Effector CD8-positive, alpha-beta T cell (primary cell): ENCODE data around the gene CACNG8.
A peak's percentile ranks its signal among the peaks of the same experiment; 100 is the strongest.

Experiments
- DNase-seq: peaks from one replicate; lab custom pipeline; 2025; lab: John Stamatoyannopoulos, UW

Gene CACNG8

DNA sequence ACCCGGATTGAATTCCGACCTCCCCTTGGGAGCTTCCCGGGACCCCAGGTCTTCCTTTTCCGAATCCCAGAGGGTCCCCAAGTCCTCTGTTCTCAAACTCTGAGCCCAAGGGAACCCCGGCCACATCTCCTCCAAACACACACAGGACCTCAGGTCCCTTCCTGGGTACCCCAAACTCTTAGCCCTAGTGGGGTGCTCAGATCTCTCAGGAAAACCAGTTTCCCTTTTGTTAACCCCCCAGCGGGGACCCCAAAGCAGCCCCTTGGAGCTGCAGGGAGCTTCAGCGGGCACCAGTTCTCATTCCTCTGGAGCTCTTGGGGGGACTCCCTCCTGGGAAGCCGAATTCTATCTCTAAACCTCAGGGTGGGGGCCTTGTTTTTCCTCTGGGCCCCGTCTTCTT is 29.5 kb downstream of the CACNG8 start:
- DNase-seq, result no peak

DNA sequence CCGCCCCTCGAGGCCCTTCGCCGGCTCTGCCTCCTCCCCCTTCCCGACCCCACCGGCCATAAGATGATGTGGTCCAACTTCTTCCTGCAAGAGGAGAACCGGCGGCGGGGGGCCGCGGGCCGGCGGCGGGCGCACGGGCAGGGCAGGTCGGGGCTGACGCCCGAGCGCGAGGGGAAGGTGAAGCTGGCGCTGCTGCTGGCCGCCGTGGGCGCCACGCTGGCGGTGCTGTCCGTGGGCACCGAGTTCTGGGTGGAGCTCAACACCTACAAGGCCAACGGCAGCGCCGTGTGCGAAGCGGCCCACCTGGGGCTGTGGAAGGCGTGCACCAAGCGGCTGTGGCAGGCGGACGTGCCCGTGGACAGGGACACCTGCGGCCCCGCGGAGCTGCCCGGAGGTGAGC is 30.1 kb downstream of the CACNG8 start:
- DNase-seq, result no peak

DNA sequence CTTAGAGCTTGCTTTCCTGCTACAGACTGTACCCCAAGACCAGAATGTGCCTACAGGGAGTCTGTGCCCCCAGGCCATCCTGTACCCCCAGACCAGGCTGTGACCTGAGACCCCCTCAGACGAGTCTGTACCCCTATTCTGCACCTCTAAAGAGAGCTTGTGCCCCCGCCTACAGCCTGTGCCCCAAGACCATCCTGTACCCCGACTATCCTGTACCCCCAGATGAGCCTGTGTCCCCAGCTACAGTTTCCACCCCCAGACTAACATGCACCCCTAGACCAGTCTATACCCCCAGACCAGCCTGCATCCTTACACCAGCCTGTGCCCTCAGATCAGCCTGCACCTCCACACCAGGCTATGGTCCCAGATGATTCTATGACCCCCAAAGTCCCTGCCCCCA is 30.7 kb downstream of the CACNG8 start:
- DNase-seq, result no peak

DNA sequence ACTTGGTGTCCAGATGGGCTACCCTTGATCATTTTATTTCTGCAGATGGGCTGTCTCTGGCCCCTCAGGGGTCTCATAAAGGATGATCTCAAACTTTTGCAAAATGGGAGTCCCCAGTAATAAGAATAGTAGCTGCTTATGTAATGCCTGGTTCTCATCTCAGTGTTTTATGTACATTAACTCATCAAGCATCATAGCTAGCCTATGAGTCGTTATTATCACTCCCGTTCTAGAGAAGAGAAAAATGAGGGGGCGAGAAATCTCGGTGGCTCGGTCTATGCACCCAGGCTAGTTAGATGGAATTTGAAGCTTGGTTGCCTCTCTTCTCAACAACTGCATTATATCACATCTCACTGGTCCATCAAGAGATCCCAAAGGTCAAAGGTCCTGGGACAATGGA is 32.1 kb downstream of the CACNG8 start:
- no peak for DNase-seq

DNA sequence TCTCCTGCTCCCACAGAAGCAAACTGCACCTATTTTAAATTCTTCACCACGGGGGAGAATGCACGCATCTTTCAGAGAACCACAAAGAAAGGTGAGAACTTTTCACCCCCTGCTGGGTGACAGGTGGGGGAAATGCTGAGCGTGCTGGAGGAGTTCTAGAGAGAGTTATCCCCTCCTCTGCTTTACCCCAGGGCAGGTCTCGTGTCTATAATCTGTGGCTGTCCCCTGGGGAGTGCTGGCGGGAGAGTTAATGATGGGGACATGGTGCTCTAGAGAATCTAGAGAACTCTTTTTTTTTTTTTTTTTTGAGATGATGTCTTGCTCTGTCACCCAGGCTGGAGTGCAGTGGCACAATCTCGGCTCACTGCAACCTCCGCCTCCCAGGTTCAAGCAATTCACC is 35.5 kb downstream of the CACNG8 start:
- DNase-seq, result no peak

DNA sequence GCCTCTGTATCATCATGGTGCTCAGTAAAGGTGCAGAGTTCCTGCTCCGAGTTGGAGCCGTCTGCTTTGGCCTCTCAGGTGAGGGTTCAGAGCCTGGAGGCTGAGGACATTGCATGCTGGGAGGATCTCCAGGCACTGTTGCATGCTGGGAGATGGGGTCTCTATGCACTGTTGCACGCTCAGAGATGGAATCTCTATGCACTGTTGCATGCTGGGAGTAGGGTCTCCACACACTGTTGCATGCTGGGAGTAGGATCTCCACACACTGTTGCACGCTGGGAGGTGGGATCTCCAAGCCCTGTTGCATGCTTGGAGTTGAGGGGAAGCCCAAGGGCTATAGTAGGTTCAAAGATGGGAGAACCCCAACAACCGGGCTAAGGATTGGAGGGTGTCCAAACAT is 37.0 kb downstream of the CACNG8 start:
- no peak for DNase-seq

DNA sequence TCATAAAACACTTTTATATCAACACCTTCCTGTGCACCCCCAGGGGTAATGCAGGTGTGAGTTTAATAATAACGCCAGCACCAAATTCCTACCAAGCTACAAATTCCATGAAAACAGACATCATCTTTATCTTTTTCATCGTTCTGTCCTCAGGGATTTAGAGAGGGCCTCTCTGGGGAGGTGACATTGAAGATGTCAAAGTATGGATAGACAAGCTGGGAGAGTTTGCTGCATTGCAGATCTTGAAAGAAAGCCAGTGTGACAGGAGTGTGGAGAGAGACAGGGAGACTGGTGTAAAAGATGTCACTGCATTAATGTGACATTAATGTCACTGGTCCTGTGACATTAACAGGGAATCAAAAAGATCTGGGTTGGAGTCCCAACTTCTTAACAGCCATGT is 38.8 kb downstream of the CACNG8 start:
- no peak for DNase-seq

DNA sequence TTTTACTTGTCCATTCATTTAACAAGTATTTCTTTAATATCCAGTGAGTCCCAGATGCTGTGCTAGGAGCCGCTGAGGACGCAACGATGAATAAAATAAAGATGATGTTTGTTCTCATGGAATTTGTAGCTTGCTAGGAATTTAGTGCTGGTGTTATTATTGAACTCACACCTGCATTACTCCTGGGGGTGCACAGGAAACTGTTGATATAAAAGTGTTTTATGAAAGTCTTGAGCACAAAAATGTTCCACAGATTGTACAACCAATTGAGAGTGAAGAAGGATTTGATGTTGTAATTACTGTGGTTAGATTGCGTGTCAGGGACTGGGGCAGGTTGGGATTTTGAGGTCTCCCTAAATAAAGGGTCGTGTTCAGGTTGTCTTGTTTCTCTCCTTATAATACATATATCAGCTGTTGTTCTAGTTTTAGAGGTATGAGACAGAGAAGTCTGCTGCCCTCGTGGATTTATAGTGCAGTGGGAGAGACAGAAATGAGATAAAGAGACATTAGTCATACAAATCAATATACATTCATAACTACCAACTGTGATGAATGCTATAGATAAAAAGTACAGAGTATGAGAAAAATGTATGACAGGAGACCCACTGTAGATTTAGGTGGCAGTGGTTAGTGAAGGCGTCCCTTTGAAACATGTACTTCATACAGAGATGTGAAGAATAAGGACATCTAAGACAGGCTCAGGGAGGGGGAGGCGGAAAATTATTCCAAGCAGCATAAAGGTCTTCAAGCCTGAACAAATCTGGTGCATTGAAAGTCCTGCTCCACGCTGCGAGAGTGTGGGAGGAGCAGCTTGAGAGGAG is 40.0 kb downstream of the CACNG8 start:
- no peak for DNase-seq

DNA sequence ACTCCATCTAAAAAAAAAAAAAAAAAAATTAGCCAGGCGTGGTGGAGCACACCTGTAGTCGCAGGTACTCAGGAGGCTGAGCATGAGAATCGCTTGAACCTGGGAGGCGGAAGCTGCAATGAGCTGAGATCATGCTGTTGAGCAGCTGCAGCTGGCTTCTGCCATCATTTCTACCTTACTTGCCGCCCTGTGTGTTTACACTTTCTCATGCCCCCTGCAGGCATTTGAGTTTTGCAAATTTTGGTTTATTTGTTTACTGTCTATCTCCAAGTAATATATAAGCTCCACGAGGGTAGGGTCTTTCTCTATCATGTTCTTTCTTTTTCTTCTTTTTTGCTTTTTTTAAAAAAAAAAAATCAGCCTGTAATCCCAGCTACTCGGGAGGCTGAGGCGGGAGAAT is 46.7 kb downstream of the CACNG8 start:
- DNase-seq, result no peak

DNA sequence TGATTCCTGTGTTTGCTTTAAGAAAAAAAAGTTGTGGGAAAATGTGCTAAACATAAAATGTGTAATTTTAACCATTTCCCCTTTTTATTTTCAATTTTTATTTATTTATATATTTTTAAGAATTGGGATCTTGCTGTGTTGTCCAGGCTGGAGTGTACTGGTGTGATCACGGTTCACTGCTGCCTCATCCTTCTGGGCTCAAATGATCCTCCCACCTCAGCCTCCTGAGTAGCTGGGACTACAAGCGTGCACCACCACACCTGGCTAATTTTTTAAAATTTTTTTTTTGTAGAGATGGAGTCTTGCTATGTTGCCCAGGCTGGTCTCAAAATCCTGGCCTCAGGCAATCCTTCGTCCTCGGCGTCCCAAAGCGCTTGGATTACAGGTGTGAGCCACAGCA is 47.7 kb downstream of the CACNG8 start:
- DNase-seq, result no peak

DNA sequence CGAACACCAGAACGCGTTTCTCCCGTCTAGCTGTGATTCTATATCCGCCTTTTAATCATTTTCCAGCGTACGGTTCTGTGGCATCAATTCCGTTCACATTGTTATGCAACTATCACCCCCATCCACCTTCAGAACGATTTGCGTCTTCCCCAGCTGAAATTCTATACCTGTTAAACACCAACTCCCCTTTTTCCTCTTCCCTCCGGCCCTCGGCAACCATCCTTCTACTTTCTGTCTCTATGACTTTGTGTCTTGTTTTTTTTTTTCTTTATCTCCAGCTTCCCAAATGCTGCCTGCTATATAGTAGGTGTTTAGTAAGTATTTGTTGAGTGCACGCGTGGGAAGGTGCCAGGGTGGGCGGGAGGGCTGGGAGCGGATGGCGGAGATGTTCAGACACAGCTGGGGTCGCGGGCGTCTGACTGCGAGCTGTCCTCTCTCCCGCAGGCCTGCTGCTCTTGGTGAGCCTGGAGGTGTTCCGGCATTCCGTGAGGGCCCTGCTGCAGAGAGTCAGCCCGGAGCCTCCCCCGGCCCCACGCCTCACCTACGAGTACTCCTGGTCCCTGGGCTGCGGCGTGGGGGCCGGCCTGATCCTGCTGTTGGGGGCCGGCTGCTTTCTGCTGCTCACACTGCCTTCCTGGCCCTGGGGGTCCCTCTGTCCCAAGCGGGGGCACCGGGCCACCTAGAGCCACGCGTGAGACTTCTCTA is 48.9 kb downstream of the CACNG8 start:
- no peak for DNase-seq

DNA sequence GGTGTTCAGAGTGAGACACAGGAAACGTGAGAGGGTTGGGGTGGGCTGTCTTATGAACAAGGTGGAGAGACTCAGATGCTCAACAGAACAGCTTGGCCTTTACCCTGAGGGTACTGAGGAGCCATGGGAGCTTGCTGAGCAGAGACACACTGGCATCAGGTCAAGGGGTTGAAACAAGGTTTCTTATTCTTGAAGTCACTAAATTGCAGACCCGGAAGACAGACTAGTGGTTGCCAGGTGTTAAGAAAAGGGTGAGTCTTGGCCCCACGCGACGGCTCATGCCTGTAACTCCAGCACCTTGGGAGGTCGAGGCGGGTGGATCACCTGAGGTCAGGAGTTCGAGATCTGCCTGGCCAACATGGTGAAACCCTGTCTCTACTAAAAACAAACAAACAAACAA is 51.1 kb downstream of the CACNG8 start:
- DNase-seq, result no peak

DNA sequence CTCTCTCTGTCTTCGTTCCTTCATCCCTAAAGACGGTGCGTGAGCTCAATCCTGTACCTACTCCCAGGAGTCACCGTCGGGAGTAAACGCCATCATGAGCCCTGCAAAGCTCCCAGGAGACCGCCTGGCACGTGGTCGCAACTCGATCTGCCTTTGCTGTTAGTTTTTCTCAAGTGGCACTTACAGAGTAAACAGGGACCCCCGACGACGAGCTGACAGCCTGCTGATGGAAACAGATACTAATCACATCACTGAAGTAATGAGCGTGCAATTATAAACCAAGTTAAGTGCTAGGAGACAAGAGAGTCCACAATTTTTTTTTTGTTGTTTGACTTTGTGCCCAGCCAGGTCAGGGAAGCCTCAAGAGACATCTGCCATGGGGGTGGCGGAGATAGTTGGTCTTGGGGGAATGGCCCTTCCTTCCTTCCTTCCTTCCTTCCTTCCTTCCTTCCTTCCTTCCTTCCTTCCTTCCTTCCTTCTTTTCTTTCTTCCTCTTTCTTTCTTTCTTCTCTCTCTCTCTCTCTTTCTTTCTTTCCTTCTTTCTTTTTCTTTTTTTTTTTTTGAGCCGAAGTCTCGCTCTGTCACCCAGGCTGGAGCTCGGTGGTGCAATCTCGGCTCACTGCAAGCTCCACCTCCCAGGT is 52.3 kb downstream of the CACNG8 start:
- no peak for DNase-seq

DNA sequence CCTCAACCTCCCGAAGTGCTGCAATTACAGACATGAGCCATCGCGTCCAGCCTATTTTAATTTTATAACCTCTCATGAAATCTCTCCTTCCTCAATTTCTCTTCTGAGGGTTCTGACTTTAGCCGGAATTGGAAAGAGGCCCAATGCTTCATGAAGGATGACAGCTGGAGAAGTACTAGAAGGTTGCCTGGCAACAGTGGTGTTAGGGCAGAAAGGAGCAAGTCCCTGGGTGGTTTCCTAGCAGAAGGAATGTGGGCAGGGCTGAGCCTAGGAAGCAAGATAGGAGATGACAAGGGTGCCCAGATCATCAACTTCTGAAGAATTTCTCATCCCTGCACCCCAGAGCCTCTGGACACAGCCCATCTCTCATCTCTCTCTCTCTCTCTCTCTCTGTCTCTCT is 54.5 kb downstream of the CACNG8 start:
- no peak for DNase-seq

DNA sequence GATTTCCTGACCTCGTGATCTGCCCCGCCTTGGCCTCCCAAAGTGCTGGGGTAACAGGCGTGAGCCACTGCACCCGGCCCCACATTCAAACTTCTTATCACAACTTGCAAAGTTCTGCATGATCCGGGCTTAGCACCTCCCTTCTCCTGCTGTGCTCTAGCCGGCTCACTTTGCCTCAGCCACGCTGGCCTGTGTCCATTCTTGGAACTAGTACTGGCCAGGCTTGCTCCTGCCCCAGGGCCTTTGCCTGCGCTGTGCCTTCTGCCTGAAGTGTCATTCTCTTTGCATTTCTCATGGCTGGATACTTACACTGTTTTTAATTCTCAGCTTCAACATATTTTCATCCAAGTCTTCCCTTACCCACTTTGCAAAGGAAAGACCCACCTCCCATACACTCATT is 58.6 kb downstream of the CACNG8 start:
- no peak for DNase-seq

DNA sequence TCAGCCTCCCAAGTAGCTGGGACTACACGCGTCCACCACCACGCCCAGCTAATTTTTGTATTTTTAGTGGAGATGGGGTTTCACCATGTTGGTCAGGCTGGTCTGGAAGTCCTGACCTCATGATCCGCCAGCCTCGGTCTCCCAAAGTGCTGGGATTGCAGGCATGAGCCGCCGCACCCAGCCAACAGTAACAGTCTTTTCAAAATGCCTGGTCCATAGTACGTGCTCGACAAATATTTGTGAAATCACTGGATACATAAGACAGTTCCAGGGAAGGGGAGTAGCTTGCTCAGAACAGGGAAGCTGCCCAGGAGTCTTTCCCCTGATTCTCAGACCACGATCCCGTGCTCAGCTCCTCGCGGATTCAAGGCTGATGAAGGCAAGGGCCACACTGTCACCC is 59.2 kb downstream of the CACNG8 start:
- no peak for DNase-seq

DNA sequence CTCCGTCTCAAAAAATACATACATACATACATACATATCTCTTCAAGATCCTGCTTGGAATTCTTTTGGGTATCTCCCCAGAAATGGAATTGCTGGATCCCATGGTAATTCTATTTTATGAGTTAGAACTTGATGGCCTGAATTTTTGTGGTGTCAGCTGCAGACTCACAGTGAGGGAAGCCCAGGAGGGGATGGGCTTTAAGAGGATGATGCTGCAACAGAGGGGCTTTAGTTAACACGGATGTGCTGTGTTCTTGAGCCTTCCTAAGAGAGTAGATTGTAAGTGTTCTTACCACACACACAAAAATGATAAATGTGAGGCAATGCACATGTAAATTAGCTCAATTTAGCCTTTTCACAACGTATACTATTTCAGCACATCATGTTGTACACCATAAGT is 60.5 kb downstream of the CACNG8 start:
- DNase-seq, result no peak

DNA sequence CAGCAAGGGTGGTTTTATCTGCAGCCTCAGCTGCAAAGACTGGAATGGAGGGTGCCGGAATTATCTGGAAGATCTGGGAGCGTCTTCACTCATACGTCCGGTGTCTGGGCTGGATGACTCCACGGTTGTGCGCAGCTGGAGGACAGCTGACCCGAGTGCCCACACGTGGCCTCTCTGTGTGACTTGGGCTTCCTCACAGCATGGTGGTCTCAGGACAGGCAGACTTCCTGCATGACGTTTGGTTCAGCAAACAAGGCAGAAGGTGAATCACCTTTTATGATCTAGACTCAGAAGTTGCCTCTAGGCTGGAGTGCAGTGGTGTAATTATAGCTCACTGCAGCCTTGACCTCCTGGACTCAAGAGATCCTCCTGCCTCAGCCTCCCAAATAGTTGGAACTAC is 61.9 kb downstream of the CACNG8 start:
- no peak for DNase-seq

DNA sequence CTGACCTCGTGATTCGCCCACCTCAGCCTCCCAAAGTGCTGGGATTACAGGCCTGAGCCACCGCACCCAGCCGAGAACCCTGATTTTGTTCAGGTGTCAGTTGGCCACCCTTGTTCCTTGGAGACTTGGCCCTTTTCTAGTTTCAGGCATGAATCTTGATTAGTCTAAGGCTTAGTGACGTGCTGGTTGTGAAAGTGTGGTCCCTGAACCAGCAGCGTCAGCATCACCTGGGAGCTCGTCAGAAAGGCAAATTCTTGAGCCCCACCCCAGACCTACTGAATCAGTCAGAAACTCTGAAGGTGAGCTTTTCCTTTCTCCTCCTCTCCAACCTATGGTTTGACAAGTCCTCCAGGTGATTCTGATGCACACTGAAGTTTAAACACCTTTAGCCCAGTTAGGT is 63.9 kb downstream of the CACNG8 start:
- no peak for DNase-seq

DNA sequence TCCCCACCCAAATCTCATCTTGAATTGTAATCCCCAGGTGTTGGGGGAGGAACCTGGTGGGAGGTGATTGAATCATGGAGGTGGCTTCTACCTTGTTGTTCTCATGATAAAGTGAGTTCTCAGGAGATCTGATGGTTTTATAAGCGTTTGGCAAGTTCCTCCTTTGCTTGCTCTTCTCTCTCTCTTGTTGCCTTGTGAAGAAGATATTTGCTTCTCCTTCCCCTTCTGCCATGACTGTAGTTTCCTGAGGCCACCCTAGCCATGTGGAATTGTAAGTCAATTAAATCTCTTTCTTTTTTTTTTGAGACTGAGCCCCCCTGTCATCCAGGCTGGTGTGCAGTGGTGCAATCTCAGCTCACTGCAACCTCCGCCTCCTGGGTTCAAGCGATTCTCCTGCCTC is 66.6 kb downstream of the CACNG8 start:
- no peak for DNase-seq

DNA sequence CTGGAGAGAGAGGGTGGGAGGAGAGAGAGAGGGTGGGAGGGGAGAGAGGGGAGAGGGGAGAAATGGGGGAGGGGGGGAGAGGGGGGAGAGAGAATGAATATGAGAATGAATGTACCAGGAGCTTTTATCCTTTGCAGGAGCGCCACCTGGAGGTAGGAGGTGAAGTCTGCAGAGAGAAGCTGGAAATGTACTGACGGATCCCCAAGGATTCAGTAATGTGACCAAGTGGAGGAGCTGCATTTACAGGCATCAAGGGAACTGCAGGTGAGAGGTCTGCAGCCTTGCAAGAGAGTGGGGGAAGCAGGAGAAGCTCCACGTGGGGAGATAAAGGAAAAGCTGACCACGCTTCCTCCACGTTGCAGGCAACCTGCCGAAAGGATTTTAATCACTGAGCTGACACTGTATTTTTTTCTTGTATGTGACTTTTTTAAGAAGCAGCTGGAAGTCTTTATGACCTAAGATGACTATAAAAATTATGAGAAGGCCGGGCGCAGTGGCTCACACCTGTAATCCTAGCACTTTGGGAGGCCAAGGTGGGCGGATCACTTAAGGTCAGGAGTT is 67.3 kb downstream of the CACNG8 start:
- DNase-seq, result peak; percentile 19

DNA sequence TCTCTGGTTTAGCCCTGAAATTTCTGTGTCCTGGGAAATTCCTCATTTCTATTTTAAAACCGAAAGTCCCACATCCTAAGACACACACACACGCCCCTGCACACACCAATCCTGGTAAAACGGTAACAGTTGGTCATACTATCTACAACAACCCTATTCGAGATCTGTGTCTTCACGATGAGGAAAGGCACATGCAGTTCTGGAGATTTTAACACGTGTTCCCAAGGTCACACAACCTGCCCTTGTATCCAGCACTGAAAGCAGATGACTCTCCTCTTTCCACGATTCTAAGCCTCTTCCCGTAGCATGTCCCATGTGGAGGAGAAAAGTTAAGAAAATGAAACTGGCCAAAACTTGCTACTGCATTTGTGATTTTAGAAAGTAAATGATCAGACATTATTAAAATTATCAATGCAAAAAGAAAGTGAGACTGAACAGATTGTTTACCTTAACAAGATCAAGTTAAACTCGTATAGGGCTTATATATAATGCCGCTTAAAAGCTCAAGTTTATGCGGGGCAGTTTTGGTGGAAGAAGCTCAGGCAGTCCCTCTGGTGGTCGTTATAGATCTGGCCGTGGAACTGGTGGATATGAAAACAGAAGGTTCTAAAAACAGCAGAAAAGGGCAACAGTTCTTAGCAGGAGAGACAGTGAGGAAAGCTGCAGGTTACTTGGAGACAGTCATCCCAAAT is 68.3 kb downstream of the CACNG8 start:
- no peak for DNase-seq
